ENCODE results near the gene IRX4. TPM values are rescaled to one million over a fixed set of nuclear protein-coding genes. Genes with fewer than 3 reads are reported as not detected.

IRX4 gene
- total RNA-seq, 1 donor, result not detected

GRCh38 chr5:1905108-1905507 is 22.4 kb upstream of the IRX4 start:
- Histone ChIP-seq H3K4me3 (ENCODE audit: low read length) (no peak overlapping the region), H3K4me1 (ENCODE audit: insufficient read depth, low read length) (no peaks in the 10 kb centered on the region), H3K27me3 (ENCODE audit: insufficient read depth, low read length) (peaks cover 2% of the 10 kb centered on the region), H3K9me3 (ENCODE audit: low read depth, low read length) (no peaks in the 10 kb centered on the region)

DNA sequence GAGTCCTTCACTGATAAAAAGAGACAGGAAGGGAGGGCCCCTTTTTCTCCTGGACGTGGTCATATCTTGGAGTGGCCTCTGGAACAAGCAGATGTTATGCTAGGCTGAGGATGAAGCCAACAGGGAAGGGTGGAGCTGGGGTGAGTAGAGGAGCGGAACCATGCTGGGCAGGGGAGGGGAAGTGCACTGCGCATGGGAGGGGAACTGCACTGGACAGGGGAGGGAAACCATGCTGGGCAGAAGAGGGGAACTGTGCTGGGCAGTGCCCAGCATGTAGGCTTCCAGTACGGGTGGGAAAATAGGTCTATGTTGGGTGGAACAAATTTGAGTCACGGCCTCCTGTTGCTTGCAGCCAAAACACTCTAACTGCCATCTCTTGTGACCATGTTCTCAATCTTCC is 19.3 kb upstream of the IRX4 start:
- Histone ChIP-seq H3K9me3 (ENCODE audit: low read depth, low read length) (no peaks in the 10 kb centered on the region), H3K4me1 (ENCODE audit: insufficient read depth, low read length) (no peaks in the 10 kb centered on the region), H3K4me3 (ENCODE audit: low read length) (no peak overlapping the region), H3K27me3 (ENCODE audit: insufficient read depth, low read length) (peaks cover 2% of the 10 kb centered on the region)

- H3K27me3 ChIP-seq (ENCODE audit: insufficient read depth, low read length), result peaks cover 2% of the 10 kb centered on the region
- no peaks in the 10 kb centered on the region for H3K9me3 ChIP-seq (ENCODE audit: low read depth, low read length)
- H3K4me3 ChIP-seq (ENCODE audit: low read length), result no peak overlapping the region
- no peaks in the 10 kb centered on the region for H3K4me1 ChIP-seq (ENCODE audit: insufficient read depth, low read length)
Observed at GRCh38 chr5:1901061-1901460, 18.3 kb upstream of the IRX4 start.

DNA sequence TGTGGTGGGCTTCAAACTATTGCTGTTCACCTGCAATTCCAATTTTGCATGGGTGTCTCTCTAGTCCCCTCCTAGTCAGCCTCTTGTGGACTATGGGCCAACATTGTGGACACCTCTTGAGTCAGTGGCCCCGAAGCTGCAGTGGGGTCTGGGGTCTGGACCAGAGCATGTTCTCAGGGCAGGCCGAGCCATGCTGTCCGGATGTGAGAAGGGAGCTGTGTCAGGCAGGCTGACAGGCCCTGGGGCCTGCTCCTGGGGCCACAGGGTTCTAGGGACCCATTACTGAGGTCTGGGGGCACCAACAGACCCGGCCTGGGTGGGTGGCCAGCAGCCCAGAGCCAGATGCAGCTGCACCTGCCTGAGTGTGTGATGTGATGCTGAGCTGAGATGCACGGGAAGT is 16.5 kb upstream of the IRX4 start:
- Histone ChIP-seq H3K4me3 (ENCODE audit: low read length) (no peak overlapping the region), H3K27me3 (ENCODE audit: insufficient read depth, low read length) (no peaks in the 10 kb centered on the region), H3K4me1 (ENCODE audit: insufficient read depth, low read length) (no peaks in the 10 kb centered on the region), H3K9me3 (ENCODE audit: low read depth, low read length) (no peaks in the 10 kb centered on the region)

DNA sequence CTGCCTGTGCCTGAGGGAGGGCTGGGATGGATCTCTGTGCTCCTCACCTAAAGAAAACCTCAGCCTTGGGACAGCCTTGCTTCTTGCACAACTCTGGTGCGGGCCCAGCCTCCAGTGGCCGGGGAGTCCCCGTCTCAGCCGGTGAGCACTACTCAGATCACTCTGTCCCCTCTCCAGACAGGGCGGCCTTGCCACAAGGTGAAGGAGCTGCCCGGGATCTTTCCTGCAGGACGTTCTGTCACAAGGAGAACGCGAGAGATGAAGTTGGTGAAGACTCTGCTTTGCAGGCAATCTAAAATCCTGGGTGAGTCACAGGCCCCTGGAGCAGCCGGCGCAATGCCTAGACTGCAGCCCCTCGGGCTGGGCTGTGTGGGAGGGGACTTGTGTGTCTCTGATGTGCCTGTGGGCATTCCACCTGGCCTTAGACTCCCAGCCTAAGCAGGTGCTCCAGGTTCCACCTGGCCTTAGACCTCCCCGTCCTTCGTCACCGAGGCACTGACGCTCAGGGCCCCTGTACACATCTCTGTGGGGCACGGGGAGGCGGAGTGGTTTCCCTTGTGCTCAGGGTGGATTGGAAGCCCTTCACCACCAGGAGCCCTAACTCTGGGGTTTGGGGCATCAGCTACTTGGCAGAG is 15.2 kb upstream of the IRX4 start:
- no peak overlapping the region for H3K4me3 ChIP-seq (ENCODE audit: low read length)
- no peaks in the 10 kb centered on the region for H3K27me3 ChIP-seq (ENCODE audit: insufficient read depth, low read length)
- H3K4me1 ChIP-seq (ENCODE audit: insufficient read depth, low read length), result no peaks in the 10 kb centered on the region
- no peaks in the 10 kb centered on the region for H3K9me3 ChIP-seq (ENCODE audit: low read depth, low read length)

DNA sequence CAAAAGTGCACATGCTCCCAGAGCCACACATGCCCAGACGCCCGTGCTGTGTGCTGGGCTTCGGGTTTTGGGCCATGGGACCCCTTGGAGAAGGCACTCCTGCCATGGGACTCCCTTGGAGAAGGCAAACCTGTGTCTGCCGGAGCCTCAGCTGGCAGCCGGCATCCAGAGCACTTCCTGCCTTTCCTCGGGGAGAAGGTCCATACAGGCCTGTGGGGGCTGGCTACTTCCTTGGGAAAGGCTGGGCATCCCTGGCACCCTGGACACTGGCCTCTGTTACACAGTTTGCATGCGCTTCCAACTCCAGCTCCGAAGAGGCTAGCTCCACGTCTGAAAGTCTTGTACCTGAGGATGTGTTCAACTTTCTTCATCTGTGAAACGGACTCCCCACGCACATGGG is 14.7 kb upstream of the IRX4 start:
- H3K9me3 ChIP-seq (ENCODE audit: low read depth, low read length), result no peaks in the 10 kb centered on the region
- no peaks in the 10 kb centered on the region for H3K4me1 ChIP-seq (ENCODE audit: insufficient read depth, low read length)
- no peak overlapping the region for H3K4me3 ChIP-seq (ENCODE audit: low read length)
- H3K27me3 ChIP-seq (ENCODE audit: insufficient read depth, low read length), result no peaks in the 10 kb centered on the region

DNA sequence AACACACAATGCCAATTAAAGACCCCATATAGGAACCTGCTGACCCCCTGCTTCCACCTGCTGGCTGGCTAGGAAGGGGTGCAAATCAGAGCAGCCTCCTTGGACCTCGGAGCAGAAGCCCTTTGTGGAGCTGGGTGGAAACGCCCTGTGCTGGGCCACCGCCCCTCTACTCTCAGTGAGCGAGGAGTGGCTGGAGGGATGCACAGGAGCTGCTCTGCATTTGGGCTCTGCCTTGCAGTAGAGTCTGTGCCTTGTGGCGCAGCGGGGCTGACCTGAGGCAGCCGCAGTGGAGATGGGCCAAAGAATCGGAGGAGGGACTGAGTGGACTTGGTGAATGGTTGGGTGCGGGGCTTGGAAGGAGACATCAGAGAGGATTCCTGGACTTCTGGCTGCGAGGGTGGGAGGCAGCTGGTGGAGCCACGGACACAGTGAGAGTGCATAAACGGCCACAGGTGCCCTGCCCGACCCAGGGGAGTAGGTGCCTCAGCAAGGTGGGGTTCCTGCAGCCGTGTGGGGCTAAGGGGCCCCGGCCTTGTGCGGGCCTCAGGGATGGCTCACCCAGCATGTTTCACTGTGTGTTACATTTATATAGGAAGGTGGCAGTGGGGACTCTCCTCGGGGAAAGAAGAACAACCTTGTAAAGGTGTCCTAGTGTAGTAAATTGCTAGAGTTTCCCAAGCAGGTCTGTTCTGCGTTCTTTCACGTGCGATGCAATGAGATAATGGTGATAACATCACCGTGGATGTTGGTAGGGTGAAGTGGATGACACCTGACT is 14.1 kb upstream of the IRX4 start:
- Histone ChIP-seq H3K4me1 (ENCODE audit: insufficient read depth, low read length) (no peaks in the 10 kb centered on the region), H3K9me3 (ENCODE audit: low read depth, low read length) (no peaks in the 10 kb centered on the region), H3K4me3 (ENCODE audit: low read length) (no peak overlapping the region), H3K27me3 (ENCODE audit: insufficient read depth, low read length) (no peaks in the 10 kb centered on the region)

GRCh38 chr5:1895739-1896420 is 13.2 kb upstream of the IRX4 start:
- no peak overlapping the region for H3K4me3 ChIP-seq (ENCODE audit: low read length)
- H3K27me3 ChIP-seq (ENCODE audit: insufficient read depth, low read length), result no peaks in the 10 kb centered on the region
- H3K4me1 ChIP-seq (ENCODE audit: insufficient read depth, low read length), result no peaks in the 10 kb centered on the region
- H3K9me3 ChIP-seq (ENCODE audit: low read depth, low read length), result no peaks in the 10 kb centered on the region

- H3K4me3 ChIP-seq (ENCODE audit: low read length), result no peak overlapping the region
- no peaks in the 10 kb centered on the region for H3K4me1 ChIP-seq (ENCODE audit: insufficient read depth, low read length)
- no peaks in the 10 kb centered on the region for H3K27me3 ChIP-seq (ENCODE audit: insufficient read depth, low read length)
- H3K9me3 ChIP-seq (ENCODE audit: low read depth, low read length), result no peaks in the 10 kb centered on the region
Observed at GRCh38 chr5:1894243-1894642, 11.5 kb upstream of the IRX4 start.

DNA sequence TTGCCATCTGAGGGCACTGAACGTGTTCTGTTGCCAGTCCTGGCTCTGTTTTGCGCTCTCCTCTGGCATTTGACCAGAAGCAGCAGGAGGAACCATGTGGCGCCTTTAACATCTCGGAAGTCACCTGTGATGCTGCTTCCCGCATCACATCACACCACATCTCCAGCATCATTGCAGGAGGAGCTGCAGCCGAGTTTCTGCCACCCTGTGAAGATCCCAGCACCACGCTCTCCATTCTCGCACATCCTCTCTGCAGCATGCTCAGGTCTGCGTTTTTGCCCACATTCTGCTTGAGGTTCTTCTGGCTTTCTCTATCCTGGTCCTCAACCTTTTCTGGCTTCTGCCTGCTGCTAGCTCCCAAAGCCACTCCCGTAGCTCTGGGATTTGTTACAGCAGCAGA is 11.0 kb upstream of the IRX4 start:
- Histone ChIP-seq H3K4me3 (ENCODE audit: low read length) (no peak overlapping the region), H3K9me3 (ENCODE audit: low read depth, low read length) (no peaks in the 10 kb centered on the region), H3K27me3 (ENCODE audit: insufficient read depth, low read length) (no peaks in the 10 kb centered on the region), H3K4me1 (ENCODE audit: insufficient read depth, low read length) (no peaks in the 10 kb centered on the region)

GRCh38 chr5:1892685-1893445 is 10.1 kb upstream of the IRX4 start:
- Histone ChIP-seq H3K4me3 (ENCODE audit: low read length) (no peak overlapping the region), H3K9me3 (ENCODE audit: low read depth, low read length) (no peaks in the 10 kb centered on the region), H3K4me1 (ENCODE audit: insufficient read depth, low read length) (no peaks in the 10 kb centered on the region), H3K27me3 (ENCODE audit: insufficient read depth, low read length) (peaks cover 2% of the 10 kb centered on the region)

- H3K4me1 ChIP-seq (ENCODE audit: insufficient read depth, low read length), result no peaks in the 10 kb centered on the region
- H3K27me3 ChIP-seq (ENCODE audit: insufficient read depth, low read length), result peaks cover 2% of the 10 kb centered on the region
- no peak overlapping the region for H3K4me3 ChIP-seq (ENCODE audit: low read length)
- H3K9me3 ChIP-seq (ENCODE audit: low read depth, low read length), result no peaks in the 10 kb centered on the region
Observed at GRCh38 chr5:1892211-1892610, 9.5 kb upstream of the IRX4 start.

GRCh38 chr5:1891391-1891790 is 8.7 kb upstream of the IRX4 start:
- H3K4me1 ChIP-seq (ENCODE audit: insufficient read depth, low read length), result no peaks in the 10 kb centered on the region
- H3K9me3 ChIP-seq (ENCODE audit: low read depth, low read length), result no peaks in the 10 kb centered on the region
- no peak overlapping the region for H3K4me3 ChIP-seq (ENCODE audit: low read length)
- peaks cover 2% of the 10 kb centered on the region for H3K27me3 ChIP-seq (ENCODE audit: insufficient read depth, low read length)

DNA sequence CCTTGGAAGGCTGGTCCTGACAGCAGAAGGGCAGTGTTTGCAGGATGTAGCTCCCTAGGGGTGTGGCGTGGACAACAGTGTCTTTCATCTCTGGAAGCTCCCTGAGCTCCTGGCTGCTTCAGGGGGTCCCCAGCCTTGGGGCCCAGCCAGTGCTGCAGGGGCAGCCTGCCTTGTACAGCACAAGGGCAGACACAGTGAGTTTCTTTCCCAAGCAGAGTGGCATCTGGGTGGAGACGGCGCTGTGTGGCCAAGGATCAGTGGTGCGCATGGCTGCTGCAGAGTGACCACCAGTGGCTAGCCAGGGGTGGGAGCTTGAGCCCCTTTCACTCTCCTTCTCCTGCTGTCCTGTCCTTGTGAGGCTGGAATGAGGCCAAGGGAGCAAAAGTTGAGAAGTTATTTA is 7.6 kb upstream of the IRX4 start:
- H3K27me3 ChIP-seq (ENCODE audit: insufficient read depth, low read length), result peaks cover 12% of the 10 kb centered on the region
- no peaks in the 10 kb centered on the region for H3K4me1 ChIP-seq (ENCODE audit: insufficient read depth, low read length)
- H3K9me3 ChIP-seq (ENCODE audit: low read depth, low read length), result no peaks in the 10 kb centered on the region
- H3K4me3 ChIP-seq (ENCODE audit: low read length), result no peak overlapping the region

Data from mononuclear cell (primary cell).